MV-4-11 (cell line): ENCODE data around the gene DLST.
A peak's percentile ranks its signal among the peaks of the same experiment; 100 is the strongest.

Experiments used
- DNase-seq: peaks from one replicate; lab custom pipeline; 2025; lab: John Stamatoyannopoulos, UW

The DLST gene

GRCh38 chr14:74860899-74861733, 20.6 kb upstream of the DLST start:
- peak; percentile 70 for DNase-seq

DNA sequence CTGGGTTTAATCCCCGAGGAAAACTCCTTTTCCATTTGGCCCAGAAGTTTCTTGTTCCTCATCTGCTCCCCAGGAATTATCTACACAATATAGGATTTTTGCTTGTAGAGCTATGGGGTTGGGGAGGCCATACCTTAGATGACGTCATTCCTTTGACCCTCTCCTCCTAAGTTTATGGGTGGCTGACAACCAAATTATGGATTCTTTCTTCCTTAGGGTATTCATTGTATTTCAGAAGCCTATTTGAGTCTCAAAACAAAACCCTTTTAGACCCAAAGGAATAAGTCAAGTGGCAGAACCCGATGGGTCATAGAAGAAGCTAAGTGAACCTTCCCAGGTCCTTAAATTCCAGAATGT, 20.0 kb upstream of the DLST start:
- no peak for DNase-seq

DNA sequence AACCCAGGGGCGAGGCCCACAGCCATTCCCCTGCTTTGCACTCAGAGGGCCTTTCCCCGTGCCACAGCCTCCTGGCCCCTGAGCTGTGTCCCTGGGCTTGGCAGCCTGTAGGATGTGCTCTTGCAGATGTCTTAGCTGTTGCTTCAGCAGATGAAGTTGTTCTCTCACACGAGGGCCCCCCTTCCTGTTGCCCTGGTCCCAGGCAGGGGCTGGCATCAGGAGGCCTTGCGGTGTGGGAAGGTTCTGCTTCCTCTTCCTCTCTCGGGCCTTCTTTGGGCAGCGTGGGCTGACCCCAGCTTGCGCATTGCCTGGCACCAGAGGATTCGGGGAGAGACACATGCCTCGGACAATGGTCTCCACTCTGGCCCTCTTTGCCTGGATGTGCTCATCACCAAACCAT, 18.4 kb upstream of the DLST start:
- DNase-seq: peak; percentile 82

- peak; percentile 64 for DNase-seq
Observed at GRCh38 chr14:74864198-74864597, 17.5 kb upstream of the DLST start.

- DNase-seq: no peak
Observed at GRCh38 chr14:74865156-74865555, 16.6 kb upstream of the DLST start.

DNA sequence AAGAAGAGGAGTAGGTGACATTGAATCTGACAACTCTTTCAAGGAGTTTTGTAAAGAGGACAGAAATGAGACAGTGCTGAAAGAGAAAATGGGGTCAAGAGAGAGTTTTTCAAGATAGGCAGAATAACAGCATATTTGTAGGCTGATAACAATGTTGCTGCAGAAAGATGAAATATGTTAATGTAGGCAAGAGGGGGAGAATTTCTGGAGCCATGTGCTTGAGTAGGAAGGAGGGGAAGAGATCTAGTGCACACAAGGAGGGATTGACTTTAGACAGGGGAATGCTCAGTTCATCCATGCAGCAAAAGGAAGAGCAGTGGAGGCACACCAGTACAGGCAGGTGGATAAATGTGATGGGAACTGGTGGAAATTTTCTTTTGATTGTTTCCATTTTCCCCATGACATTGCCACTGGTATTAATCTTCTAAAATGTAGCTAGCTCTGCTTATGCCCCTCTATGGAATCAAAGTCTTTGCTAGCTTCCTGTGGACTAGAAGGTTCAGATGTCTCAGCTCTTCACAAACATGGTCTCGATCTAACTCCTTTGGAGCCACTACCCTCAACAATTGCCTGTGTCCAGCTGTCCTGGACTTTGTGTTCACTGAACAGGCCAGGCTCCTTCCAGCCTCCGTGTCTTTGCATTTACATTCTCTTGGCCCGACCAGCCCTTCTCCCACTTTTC, 14.9 kb upstream of the DLST start:
- no peak for DNase-seq

- peak; percentile 65 for DNase-seq
Observed at GRCh38 chr14:74867673-74868072, 14.0 kb upstream of the DLST start.

- no peak for DNase-seq
Observed at GRCh38 chr14:74868739-74869138, 13.0 kb upstream of the DLST start.

GRCh38 chr14:74871819-74872218, 9.9 kb upstream of the DLST start:
- no peak for DNase-seq

DNA sequence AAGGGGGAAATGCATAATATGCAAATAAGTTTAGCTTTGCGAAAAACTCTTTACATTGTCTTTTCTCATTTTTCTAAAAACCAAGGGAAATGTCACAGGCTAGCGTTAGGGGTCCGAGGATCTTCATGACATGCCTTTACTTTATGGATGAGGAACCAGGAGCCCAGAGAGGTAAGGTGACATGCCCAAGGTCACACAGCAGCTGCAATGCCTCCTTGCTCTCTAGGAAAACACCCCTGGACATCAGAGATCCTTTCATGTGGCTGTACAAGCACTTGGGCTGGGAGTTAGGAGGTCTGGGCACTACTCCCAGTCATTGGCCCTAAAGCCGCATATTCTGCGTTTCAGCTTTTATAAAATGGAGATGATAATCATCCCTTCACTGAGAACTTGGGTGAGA, 6.5 kb upstream of the DLST start:
- DNase-seq: no peak

GRCh38 chr14:74875941-74876913, 5.5 kb upstream of the DLST start, which contains the start of gene PROX2:
TSS of gene PROX2 (minus strand) at chr14:74876145. CDS start at chr14:74863834, 12,311 bp downstream.
- peak; percentile 54 for DNase-seq

GRCh38 chr14:74879427-74880182, 2.1 kb upstream of the DLST start:
- no peak for DNase-seq

- peak; percentile 23 for DNase-seq
Observed at GRCh38 chr14:74882103-74882920, 596 bp downstream of the DLST start.

DNA sequence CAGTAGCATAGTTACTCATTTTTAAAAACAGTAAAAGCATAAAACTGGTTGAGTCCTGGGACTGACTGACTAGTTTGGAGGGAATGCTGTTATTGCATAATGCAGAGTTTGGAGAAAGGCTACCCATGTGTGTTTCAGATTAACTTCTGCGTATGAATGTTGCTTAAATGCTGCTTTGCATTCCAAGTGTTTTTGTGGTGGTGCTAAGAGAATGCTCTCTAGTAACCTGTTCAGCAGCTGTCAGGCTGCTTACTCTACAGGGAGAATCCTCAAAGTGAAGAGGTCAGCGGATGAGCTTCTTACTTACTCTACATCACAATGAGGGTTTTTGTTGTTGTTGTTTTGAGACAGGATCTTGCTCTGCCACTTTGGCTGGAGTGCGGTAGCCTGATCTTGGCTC, 4.3 kb downstream of the DLST start:
- no peak for DNase-seq

DNA sequence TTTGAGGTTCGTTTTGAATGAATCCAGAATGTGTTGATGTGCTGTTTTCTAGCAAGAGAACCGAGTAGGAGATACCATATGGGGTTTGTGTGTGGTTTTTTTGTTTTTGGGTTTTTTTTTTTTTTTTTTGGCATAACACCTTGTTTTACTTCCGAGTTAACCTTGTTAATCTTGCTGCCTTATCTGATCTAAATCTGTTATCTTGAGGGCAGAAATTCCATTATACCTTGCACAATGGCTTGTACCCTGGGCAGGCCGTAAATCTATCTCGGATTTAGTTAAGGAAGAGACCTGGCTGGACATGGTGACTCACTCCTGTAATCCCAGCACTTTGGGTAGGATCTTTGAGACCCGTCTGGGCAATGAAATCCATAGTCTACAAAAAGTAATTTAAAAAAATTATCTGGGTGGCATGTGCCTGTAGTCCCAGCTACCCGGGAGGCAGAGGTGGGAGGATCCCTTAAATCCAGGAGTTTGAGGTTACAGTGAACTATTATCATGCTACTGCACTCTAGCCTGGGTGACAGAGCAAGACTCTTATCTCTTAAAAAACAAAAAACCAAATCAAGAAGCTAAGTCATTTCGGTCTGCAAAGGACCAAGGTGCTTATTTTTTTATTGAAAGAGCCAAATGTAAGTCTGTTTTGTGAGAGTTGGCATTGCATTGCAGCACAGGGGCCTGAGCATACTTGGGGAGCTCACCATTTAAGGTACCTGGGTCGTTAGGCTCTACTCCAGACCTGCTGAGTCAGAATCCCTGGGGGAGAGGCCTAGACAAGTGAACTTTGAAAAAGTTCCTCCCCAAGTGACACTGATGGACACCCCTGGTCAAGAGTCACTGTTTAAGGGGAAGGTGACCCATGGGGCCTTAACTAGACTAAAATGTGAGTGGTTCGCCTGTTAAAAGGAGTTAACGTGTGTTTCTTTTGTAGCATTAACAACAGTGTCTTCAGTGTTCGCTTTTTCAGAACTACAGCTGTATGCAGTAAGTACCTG, 6.7 kb downstream of the DLST start:
- DNase-seq: no peak

- DNase-seq: no peak
Observed at GRCh38 chr14:74890262-74890661, 8.5 kb downstream of the DLST start.

DNA sequence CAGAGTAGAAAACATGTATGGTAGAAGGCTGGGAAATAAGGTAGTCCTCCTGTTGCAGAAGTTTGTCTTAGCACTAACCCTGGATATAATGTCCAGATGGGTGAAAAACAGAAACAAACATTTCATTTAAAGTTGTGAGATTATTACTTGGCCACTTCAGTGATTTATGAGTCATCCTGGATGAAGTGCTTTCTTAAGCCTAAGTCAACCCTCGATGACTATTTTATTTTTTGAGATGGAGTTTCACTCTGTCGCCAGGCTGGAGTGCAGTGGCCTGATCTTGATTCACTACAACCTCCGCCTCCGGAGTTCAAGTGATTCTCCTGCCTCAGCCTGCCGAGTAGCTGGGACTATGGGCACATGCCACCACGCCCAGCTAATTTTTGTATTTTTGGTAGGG, 10.2 kb downstream of the DLST start:
- no peak for DNase-seq

DNA sequence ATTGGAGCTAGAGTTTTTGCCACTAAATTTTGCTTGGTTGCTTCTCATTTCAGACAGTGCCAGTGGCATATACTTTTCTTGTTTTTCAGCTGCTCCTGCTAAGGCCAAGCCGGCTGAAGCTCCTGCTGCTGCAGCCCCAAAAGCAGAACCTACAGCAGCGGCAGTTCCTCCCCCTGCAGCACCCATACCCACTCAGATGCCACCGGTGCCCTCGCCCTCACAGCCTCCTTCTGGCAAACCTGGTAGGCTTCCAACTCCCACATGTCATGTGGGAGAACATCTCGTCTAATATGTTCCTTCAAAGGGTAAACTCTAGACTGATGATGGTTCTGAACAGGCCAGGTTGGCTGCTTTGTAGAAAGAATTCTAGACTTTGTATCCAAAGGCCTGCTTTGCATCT, 11.0 kb downstream of the DLST start:
- peak; percentile 43 for DNase-seq

DNA sequence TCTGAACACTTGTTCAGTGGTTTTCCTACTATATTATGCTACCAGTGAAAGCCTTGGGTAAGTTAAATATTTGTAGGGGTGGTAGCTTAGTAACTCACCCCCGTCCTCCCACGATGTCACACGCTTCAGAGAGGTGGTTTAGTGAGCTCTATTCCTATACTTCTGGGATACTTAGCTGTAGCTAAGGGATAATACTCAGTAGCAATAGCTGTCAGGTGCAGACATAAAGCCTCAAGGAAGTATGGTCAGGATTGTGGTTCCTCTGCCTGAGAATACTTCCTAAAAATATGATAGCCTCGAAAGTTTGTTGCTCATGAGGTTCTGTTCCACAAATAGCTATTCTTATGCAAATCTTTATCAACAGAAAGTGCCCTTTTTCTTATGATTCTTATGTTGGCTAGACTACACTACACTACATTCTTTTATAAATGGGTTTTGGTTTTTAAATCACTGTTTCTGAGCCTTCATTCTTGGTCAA, 11.9 kb downstream of the DLST start:
- peak; percentile 90 for DNase-seq
